Measurements from ENCODE around the gene HK2. TPM values are rescaled to one million over a fixed set of nuclear protein-coding genes. Genes with fewer than 3 reads are reported as not detected.

The HK2 gene
- total RNA-seq, 4 donors from 2014 or later: 0.29 to 8.6 (median 1.2) TPM

- no peak overlapping the region for H3K4me3 ChIP-seq
- H3K27me3 ChIP-seq: no peaks in the 10 kb centered on the region
- no peak for TF ChIP-seq POLR2A (IDR thresholded peaks at IDR 0.05)
- no peak for TF ChIP-seq CTCF (IDR thresholded peaks at IDR 0.05)
- H3K9me3 ChIP-seq: no peaks in the 10 kb centered on the region
- intact Hi-C loops (cut with DNase I; ENCODE audit: low total_unique reads): no loop called here
- H3K27ac ChIP-seq: no peak overlapping the region
- H3K36me3 ChIP-seq: no peaks in the 10 kb centered on the region
- no peak for DNase-seq
- no peaks in the 10 kb centered on the region for H3K4me1 ChIP-seq
Observed at GRCh38 chr2:74911061-74911460, 77.1 kb downstream of the HK2 start.

- intact Hi-C loops (cut with DNase I; ENCODE audit: low total_unique reads): no loop called here
- no peak for DNase-seq
- no peak overlapping the region for H3K27ac ChIP-seq
- H3K4me3 ChIP-seq: no peak overlapping the region
- no peaks in the 10 kb centered on the region for H3K4me1 ChIP-seq
- H3K27me3 ChIP-seq: no peaks in the 10 kb centered on the region
- H3K36me3 ChIP-seq: no peaks in the 10 kb centered on the region
- TF ChIP-seq CTCF (IDR thresholded peaks at IDR 0.05): no peak
- no peak for TF ChIP-seq POLR2A (IDR thresholded peaks at IDR 0.05)
- H3K9me3 ChIP-seq: no peaks in the 10 kb centered on the region
Observed at GRCh38 chr2:74915743-74916142, 81.8 kb downstream of the HK2 start.

GRCh38 chr2:74916394-74916793 lies 82.5 kb downstream of the HK2 start:
- intact Hi-C loops (cut with DNase I; ENCODE audit: low total_unique reads): no loop called here
- DNase-seq: no peak
- no peaks in the 10 kb centered on the region for H3K27me3 ChIP-seq
- no peak overlapping the region for H3K4me3 ChIP-seq
- no peak for TF ChIP-seq POLR2A (IDR thresholded peaks at IDR 0.05)
- no peak for TF ChIP-seq CTCF (IDR thresholded peaks at IDR 0.05)
- H3K4me1 ChIP-seq: no peaks in the 10 kb centered on the region
- no peak overlapping the region for H3K27ac ChIP-seq
- H3K36me3 ChIP-seq: no peaks in the 10 kb centered on the region
- no peaks in the 10 kb centered on the region for H3K9me3 ChIP-seq

GRCh38 chr2:74917702-74918619 lies 84.0 kb downstream of the HK2 start:
- H3K27me3 ChIP-seq: no peaks in the 10 kb centered on the region
- no peak for TF ChIP-seq CTCF (IDR thresholded peaks at IDR 0.05)
- no peak for TF ChIP-seq POLR2A (IDR thresholded peaks at IDR 0.05)
- H3K27ac ChIP-seq: no peak overlapping the region
- no peak for DNase-seq
- no peak overlapping the region for H3K4me3 ChIP-seq
- H3K36me3 ChIP-seq: no peaks in the 10 kb centered on the region
- intact Hi-C loops (cut with DNase I; ENCODE audit: low total_unique reads): no loop called here
- no peaks in the 10 kb centered on the region for H3K9me3 ChIP-seq
- H3K4me1 ChIP-seq: no peaks in the 10 kb centered on the region

- TF ChIP-seq POLR2A (IDR thresholded peaks at IDR 0.05): no peak
- peak; percentile 55 to 84 (median 73) for TF ChIP-seq CTCF (IDR thresholded peaks at IDR 0.05)
- intact Hi-C loops (cut with DNase I; ENCODE audit: low total_unique reads): no loop called here
- Histone ChIP-seq H3K27ac (no peak overlapping the region), H3K4me1 (no peaks in the 10 kb centered on the region), H3K9me3 (no peaks in the 10 kb centered on the region), H3K4me3 (no peak overlapping the region), H3K36me3 (no peaks in the 10 kb centered on the region), H3K27me3 (no peaks in the 10 kb centered on the region)
- peak; percentile 21 to 25 for DNase-seq
Observed at GRCh38 chr2:74919827-74920226, 85.9 kb downstream of the HK2 start.

Measured in uterus (tissue), 4 donors.